GM12878 (cell line): ENCODE results near the gene RERE. TPM values are rescaled to one million over a fixed set of nuclear protein-coding genes. Genes with fewer than 3 reads are reported as not detected.

Experiments used
- ATAC-seq: fragments of 200-7000 bp; cut with Tn5 transposase; 3 replicates; pipeline ENCODE4 v1.9.1; 2020; ENCODE audit warnings: mild to moderate bottlenecking, moderate library complexity
- BruUV-seq: library from RNA; stranded (reverse); fragments of 400-500 nt; replicated peaks from 2 replicates; lab custom pipeline; 2021; lab: Mats Ljungman, UMichigan
- CTCF ChIA-PET: fragments of 300-600 bp; sonication (Branson Sonifier 250); formaldehyde crosslinking; extraction: SDS; loops from one replicate; lab custom pipeline; 2021; ENCODE audit warnings: inconsistent platforms; lab: Yijun Ruan, JAX
- POLR2A ChIA-PET: fragments of 350-600 bp; formaldehyde crosslinking; extraction: SDS; loops from one replicate; lab custom pipeline; 2021; ENCODE audit warnings: inconsistent platforms; lab: Charles Lee
- RAD21 ChIA-PET: fragments of 300-600 bp; sonication (Branson Sonifier 250); formaldehyde crosslinking; loops from one replicate; lab custom pipeline; 2023; ENCODE audit warnings: antibody characterized with exemption; ENCODE audit not compliant: unreplicated experiment; lab: Charles Lee
- SMC1A ChIA-PET: fragments of 300-600 bp; sonication (Branson Sonifier 250); formaldehyde crosslinking; loops from one replicate; lab custom pipeline; 2023; ENCODE audit not compliant: unreplicated experiment, uncharacterized antibody; lab: Charles Lee
- DNase-seq: peaks from one replicate; pipeline ENCODE4 v3.0.0-alpha.2; 2011; ENCODE audit warnings: low read depth, low spot score
- FAIRE-seq: peaks from 3 replicates; lab custom pipeline; 2011; peaks lifted over from hg19 to GRCh38; lab: Jason Lieb, UNC
- H2AFZ ChIP-seq: 2 replicates; pipeline ENCODE4 v1.6.0; 2011; ENCODE audit warnings: low read depth, low read length, control low read depth; ENCODE audit not compliant: control insufficient read depth
- H3K27ac ChIP-seq: 2 replicates; pipeline ENCODE4 v1.5.1; 2011; ENCODE audit warnings: control low read depth; ENCODE audit not compliant: control insufficient read depth, insufficient read depth
- H3K27me3 ChIP-seq, 2 experiments: replicated peaks in 1 of 2; 2 replicates each; pipeline versions ENCODE4 v1.6.0 to v1.6.1; 2011; ENCODE audit warnings: low read length in 1 of 2; ENCODE audit not compliant: control insufficient read depth in 2 of 2, insufficient read depth in 2 of 2
- H3K36me3 ChIP-seq, 2 experiments: 2 replicates each; pipeline ENCODE4 v1.5.1; 2011; ENCODE audit warnings: low read length in 1 of 2; ENCODE audit not compliant: control insufficient read depth in 2 of 2, insufficient read depth in 2 of 2
- H3K4me1 ChIP-seq: 2 replicates; pipeline ENCODE4 v1.6.1; 2011; ENCODE audit warnings: mild to moderate bottlenecking, low read length, moderate library complexity, mixed read lengths; ENCODE audit not compliant: control insufficient read depth, insufficient read depth
- H3K4me2 ChIP-seq: 2 replicates; pipeline ENCODE4 v1.6.0; 2011; ENCODE audit warnings: control low read depth; ENCODE audit not compliant: control insufficient read depth, insufficient read depth
- H3K4me3 ChIP-seq: fragments of 200-600 bp; sonication (generic); 2 replicates; pipeline ENCODE4 v1.5.1; 2016
- H3K79me2 ChIP-seq: 2 replicates; pipeline ENCODE4 v1.6.0; 2011; ENCODE audit warnings: low read length; ENCODE audit not compliant: control insufficient read depth, insufficient read depth
- H3K9ac ChIP-seq: 2 replicates; pipeline ENCODE4 v1.8.0; 2011; ENCODE audit warnings: low read length, control low read depth, mixed read lengths; ENCODE audit not compliant: control insufficient read depth, insufficient read depth
- H3K9me3 ChIP-seq: replicated peaks from 3 replicates; pipeline ENCODE4 v1.5.1; 2011; ENCODE audit warnings: mild to moderate bottlenecking, low read length; ENCODE audit not compliant: control insufficient read depth, insufficient read depth
- H4K20me1 ChIP-seq: 2 replicates; pipeline ENCODE4 v1.6.0; 2011; ENCODE audit not compliant: control insufficient read depth, insufficient read depth
- BMI1 ChIP-seq: fragments of 450-650 bp; IDR thresholded peaks from 2 replicates; pipeline ENCODE4 v1.6.1; 2016; ENCODE audit warnings: mild to moderate bottlenecking, moderate library complexity, borderline replicate concordance
- NRF1 ChIP-seq: conservative IDR thresholded peaks from 2 replicates; pipeline ENCODE4 v1.6.1; 2011; ENCODE audit warnings: mild to moderate bottlenecking, low read depth, low read length, improper control_type of control experiment
- POLR2AphosphoS5 ChIP-seq: IDR thresholded peaks from 2 replicates; pipeline ENCODE4 v1.6.1; 2011; ENCODE audit warnings: mild to moderate bottlenecking, low read length, inconsistent platforms
- SIN3A ChIP-seq: IDR thresholded peaks from 2 replicates; pipeline ENCODE4 v1.6.1; 2012; ENCODE audit warnings: low read depth, low read length, improper control_type of control experiment
- WGBS: methylation state at CpG from one replicate; pipeline ENCODE4 v1.1.6; 2016; ENCODE audit warnings: low lambda C conversion rate; ENCODE audit not compliant: insufficient replicate concordance, insufficient coverage; ENCODE audit errors: missing lambda C conversion rate; 5-methylcytosine and 5-hydroxymethylcytosine counted together
- in situ Hi-C: fragments of 300-500 bp; cut with MboI; formaldehyde crosslinking; loops from 9 replicates; pipeline ENCODE4 v1.14.3; 2018; ENCODE audit warnings: mixed read lengths
- intact Hi-C: fragments of 100-400 bp; cut with micrococcal nuclease; formaldehyde crosslinking; loops from one replicate; pipeline ENCODE4 v1.14.2; 2022; ENCODE audit not compliant: unreplicated experiment
- polyA plus RNA-seq, 11 experiments: library from polyadenylated mRNA; depleted of rRNA in 4 of 11; unstranded in 6 of 11; stranded (reverse) in 5 of 11; fragments of >200 nt; fragmentation: Nextera tagmentation in 4 of 11; fragmentation: Illumina TruSeq in 1 of 11; extraction: Ambion mirVana in 4 of 11; extraction: Trizol in 1 of 11; gene quantifications; 1 replicate in 1 of 11; 2 replicates in 10 of 11; pipeline versions ENCODE4 v1.2.1 to v1.2.3, GENCODE V29; 2011 to 2016; ENCODE audit warnings: inconsistent platforms in 2 of 11, missing spikeins in 2 of 11, low read depth in 1 of 11
- total RNA-seq, 4 experiments: library from RNA; depleted of rRNA in 3 of 4; stranded (reverse); fragments of >200 nt in 3 of 4; fragmentation: Illumina TruSeq in 1 of 4; extraction: Trizol in 1 of 4; gene quantifications; 2 replicates each; pipeline versions ENCODE4 v1.2.1 to v1.2.3, GENCODE V29; 2013 to 2021
- TF ChIP-seq, protein P1 (sequence below): IDR thresholded peaks from 2 replicates; pipeline ENCODE4 v1.6.1; 2011; ENCODE audit warnings: low read depth, low read length, improper control_type of control experiment, borderline replicate concordance
- TF ChIP-seq, protein P2 (sequence below): fragments of 450-650 bp; formaldehyde crosslinking; IDR thresholded peaks from 2 replicates; pipeline ENCODE4 v1.4.0; 2022; ENCODE audit warnings: mild to moderate bottlenecking, moderate library complexity
- TF ChIP-seq, protein P3 (sequence below): fragments of 450-650 bp; IDR thresholded peaks from 2 replicates; pipeline ENCODE4 v1.6.1; 2017; ENCODE audit warnings: mild to moderate bottlenecking, moderate library complexity

The RERE gene
- total and polyA plus RNA-seq, 10 of the 15 experiments (the other 5 are each of a cell fraction or from before 2014, with no cell fraction given) = 5.2 to 60.5 (median 20.2) TPM

DNA sequence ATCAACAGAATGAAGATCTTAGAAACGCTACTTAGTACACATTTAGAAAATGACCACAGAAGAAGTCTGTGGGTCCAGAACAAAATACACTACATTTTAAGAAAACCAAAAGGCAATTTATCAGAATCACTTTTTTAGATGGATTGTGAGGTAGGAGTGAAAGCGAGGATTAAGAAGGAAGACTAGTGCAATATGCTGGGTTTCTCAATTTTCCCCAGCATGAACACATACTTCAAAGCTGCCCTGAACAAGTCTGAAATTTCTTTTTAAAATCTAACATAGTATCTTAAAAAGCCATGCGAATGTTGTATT, 299.0 kb downstream of the RERE start (continued):
- TF ChIP-seq, protein P1, sequence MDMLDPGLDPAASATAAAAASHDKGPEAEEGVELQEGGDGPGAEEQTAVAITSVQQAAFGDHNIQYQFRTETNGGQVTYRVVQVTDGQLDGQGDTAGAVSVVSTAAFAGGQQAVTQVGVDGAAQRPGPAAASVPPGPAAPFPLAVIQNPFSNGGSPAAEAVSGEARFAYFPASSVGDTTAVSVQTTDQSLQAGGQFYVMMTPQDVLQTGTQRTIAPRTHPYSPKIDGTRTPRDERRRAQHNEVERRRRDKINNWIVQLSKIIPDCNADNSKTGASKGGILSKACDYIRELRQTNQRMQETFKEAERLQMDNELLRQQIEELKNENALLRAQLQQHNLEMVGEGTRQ = no peak
- TF ChIP-seq SIN3A (no peak), NRF1 (no peak), POLR2AphosphoS5 (no peak)
- TF ChIP-seq, protein P2, sequence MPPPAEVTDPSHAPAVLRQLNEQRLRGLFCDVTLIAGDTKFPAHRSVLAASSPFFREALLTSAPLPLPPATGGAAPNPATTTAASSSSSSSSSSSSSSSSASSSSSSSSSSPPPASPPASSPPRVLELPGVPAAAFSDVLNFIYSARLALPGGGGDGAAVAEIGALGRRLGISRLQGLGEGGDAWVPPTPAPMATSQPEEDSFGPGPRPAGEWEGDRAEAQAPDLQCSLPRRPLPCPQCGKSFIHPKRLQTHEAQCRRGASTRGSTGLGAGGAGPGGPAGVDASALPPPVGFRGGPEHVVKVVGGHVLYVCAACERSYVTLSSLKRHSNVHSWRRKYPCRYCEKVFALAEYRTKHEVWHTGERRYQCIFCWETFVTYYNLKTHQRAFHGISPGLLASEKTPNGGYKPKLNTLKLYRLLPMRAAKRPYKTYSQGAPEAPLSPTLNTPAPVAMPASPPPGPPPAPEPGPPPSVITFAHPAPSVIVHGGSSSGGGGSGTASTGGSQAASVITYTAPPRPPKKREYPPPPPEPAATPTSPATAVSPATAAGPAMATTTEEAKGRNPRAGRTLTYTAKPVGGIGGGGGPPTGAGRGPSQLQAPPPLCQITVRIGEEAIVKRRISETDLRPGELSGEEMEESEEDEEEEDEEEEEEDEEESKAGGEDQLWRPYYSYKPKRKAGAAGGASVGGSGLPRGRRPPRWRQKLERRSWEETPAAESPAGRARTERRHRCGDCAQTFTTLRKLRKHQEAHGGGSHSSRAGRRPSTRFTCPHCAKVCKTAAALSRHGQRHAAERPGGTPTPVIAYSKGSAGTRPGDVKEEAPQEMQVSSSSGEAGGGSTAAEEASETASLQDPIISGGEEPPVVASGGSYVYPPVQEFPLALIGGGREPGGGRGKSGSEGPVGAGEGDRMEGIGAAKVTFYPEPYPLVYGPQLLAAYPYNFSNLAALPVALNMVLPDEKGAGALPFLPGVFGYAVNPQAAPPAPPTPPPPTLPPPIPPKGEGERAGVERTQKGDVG (CRISPR knock-in tag) = no peak

DNA sequence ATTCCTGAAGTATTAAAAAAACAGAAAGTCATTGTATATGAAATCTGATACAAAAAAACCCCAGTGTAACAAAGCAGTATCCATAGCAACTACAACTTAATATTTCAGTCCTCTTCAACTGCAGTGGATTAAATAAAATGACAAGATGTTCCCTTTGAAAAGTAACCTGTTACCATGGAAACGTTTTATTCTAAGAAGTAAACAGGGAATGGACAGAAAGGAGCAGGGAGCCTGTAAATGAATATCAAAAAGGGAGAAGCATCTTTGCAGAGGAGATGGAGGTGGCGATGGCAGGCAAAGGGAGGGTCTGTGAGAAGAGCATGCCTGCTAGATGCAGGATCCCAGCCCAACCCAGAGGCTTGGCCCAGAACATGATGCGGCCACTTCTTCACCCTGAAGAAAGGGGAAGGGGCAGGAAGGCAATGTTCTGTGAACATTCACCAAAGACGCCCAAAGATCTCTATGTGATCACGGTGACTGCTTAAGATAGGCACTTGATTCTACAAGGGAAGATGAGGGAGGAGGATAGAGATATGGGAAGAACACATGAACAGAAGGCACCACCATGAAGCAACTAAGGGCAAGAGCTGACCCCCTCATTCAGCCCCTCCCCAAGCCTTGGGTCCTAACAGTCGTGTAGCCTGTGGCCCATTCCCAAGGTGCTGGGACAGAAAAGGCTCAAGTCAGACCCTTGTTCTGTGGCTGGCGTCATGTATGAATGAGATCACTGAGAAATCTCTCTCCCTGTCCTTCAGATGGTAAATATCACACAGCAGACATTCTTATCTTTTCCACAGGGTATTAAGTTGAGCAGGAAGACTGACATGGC, 299.6 kb downstream of the RERE start:
- FAIRE-seq (no peak), ATAC-seq (no peak), DNase-seq (no peak)
- WGBS = 90% methylated on average over 7 of the region's 7 CpGs
- Histone ChIP-seq H3K36me3 (no peaks in the 10 kb centered on the region), H3K27me3 (no peaks in the 10 kb centered on the region), H3K79me2 (no peaks in the 10 kb centered on the region; the same call in 1 of the 2 replicates), H4K20me1 (no peaks in the 10 kb centered on the region), H3K9ac (no peak overlapping the region), H3K27ac (no peak overlapping the region), H3K4me2 (no peak overlapping the region), H3K4me1 (peaks cover 11% of the 10 kb centered on the region), H2AFZ (no peak overlapping the region), H3K4me3 (no peak overlapping the region), H3K9me3 (no peaks in the 10 kb centered on the region)
- SMC1A ChIA-PET = interaction anchor here (0.8 to 5.4 kb wide), 6 partner anchors 8 to 37 kb away, joined by 3 to 34 read pairs (median 4); no protein-coding TSS in a partner anchor
- RAD21 ChIA-PET = interaction anchor here (0.9 to 1.2 kb wide), 2 partner anchors 8 to 15 kb away, joined by 3 to 8 read pairs; no protein-coding TSS in a partner anchor
- POLR2A ChIA-PET = interaction anchor here (0.7 to 2.7 kb wide), 2 partner anchors 8 to 15 kb away, joined by 3 to 14 read pairs; no protein-coding TSS in a partner anchor
- CTCF ChIA-PET = no interaction called here
- BruUV-seq = no TSS peak
- intact Hi-C loops = no loop called here
- TF ChIP-seq BMI1 = peak; percentile 62; the same call in 1 of the 2 replicates
- TF ChIP-seq, protein P3, sequence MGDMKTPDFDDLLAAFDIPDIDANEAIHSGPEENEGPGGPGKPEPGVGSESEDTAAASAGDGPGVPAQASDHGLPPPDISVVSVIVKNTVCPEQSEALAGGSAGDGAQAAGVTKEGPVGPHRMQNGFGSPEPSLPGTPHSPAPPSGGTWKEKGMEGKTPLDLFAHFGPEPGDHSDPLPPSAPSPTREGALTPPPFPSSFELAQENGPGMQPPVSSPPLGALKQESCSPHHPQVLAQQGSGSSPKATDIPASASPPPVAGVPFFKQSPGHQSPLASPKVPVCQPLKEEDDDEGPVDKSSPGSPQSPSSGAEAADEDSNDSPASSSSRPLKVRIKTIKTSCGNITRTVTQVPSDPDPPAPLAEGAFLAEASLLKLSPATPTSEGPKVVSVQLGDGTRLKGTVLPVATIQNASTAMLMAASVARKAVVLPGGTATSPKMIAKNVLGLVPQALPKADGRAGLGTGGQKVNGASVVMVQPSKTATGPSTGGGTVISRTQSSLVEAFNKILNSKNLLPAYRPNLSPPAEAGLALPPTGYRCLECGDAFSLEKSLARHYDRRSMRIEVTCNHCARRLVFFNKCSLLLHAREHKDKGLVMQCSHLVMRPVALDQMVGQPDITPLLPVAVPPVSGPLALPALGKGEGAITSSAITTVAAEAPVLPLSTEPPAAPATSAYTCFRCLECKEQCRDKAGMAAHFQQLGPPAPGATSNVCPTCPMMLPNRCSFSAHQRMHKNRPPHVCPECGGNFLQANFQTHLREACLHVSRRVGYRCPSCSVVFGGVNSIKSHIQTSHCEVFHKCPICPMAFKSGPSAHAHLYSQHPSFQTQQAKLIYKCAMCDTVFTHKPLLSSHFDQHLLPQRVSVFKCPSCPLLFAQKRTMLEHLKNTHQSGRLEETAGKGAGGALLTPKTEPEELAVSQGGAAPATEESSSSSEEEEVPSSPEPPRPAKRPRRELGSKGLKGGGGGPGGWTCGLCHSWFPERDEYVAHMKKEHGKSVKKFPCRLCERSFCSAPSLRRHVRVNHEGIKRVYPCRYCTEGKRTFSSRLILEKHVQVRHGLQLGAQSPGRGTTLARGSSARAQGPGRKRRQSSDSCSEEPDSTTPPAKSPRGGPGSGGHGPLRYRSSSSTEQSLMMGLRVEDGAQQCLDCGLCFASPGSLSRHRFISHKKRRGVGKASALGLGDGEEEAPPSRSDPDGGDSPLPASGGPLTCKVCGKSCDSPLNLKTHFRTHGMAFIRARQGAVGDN = no peak
- in situ Hi-C loops = no loop called here
